H9 (cell line): ENCODE measurements around the gene INPP5A. TPM values are rescaled to one million over a fixed set of nuclear protein-coding genes. Genes with fewer than 3 reads are reported as not detected.

Source experiments
- DNase-seq: peaks from one replicate; pipeline ENCODE4 v3.0.0-alpha.2; 2017
- H2AFZ ChIP-seq: one replicate; pipeline ENCODE4 v1.6.1; 2013; ENCODE audit warnings: mild to moderate bottlenecking, low read length, control low read depth, moderate library complexity
- H2AK5ac ChIP-seq: 2 replicates; pipeline ENCODE4 v1.6.1; 2013; ENCODE audit warnings: low read length, control low read depth, mixed read lengths; ENCODE audit not compliant: insufficient read length
- H2BK120ac ChIP-seq: one replicate; pipeline ENCODE4 v1.6.1; 2013; ENCODE audit warnings: low read depth, mild to moderate bottlenecking, low read length, control low read depth, inconsistent platforms; ENCODE audit not compliant: poor library complexity, severe bottlenecking
- H2BK12ac ChIP-seq: 2 replicates; pipeline ENCODE4 v1.6.1; 2013; ENCODE audit warnings: low read length, control low read depth, mixed read lengths, low read depth; ENCODE audit not compliant: insufficient read length
- H2BK15ac ChIP-seq: 2 replicates; pipeline ENCODE4 v1.6.1; 2013; ENCODE audit warnings: low read depth, low read length, control low read depth
- H2BK20ac ChIP-seq: one replicate; pipeline ENCODE4 v1.6.1; 2013; ENCODE audit warnings: low read depth, mild to moderate bottlenecking, low read length, control low read depth, inconsistent platforms; ENCODE audit not compliant: poor library complexity, severe bottlenecking
- H2BK5ac ChIP-seq: 2 replicates; pipeline ENCODE4 v1.6.1; 2013; ENCODE audit warnings: low read length, control low read depth, mixed read lengths; ENCODE audit not compliant: insufficient read length
- H3K14ac ChIP-seq: 2 replicates; pipeline ENCODE4 v1.6.1; 2013; ENCODE audit warnings: low read length, control low read depth; ENCODE audit not compliant: insufficient read depth
- H3K18ac ChIP-seq: 2 replicates; pipeline ENCODE4 v1.6.1; 2013; ENCODE audit warnings: low read depth, mild to moderate bottlenecking, mixed read lengths, low read length, control low read depth; ENCODE audit not compliant: insufficient read length
- H3K23ac ChIP-seq: 2 replicates; pipeline ENCODE4 v1.6.1; 2013; ENCODE audit warnings: low read length, control low read depth, mixed read lengths, low read depth; ENCODE audit not compliant: insufficient read length
- H3K23me2 ChIP-seq: 2 replicates; pipeline ENCODE4 v1.6.1; 2013; ENCODE audit warnings: low read depth, mild to moderate bottlenecking, mixed read lengths, low read length, control low read depth; ENCODE audit not compliant: insufficient read length, poor library complexity, severe bottlenecking
- H3K27ac ChIP-seq: 2 replicates; pipeline ENCODE4 v1.5.1; 2013; ENCODE audit warnings: low read length, control low read depth, mixed read lengths, low read depth; ENCODE audit not compliant: insufficient read length
- H3K27me3 ChIP-seq: 2 replicates; pipeline ENCODE4 v1.6.1; 2013; ENCODE audit warnings: low read length, control low read depth, inconsistent platforms; ENCODE audit not compliant: insufficient read depth
- H3K4ac ChIP-seq: 2 replicates; pipeline ENCODE4 v1.6.1; 2013; ENCODE audit warnings: low read depth, mild to moderate bottlenecking, control low read depth, inconsistent platforms, low read length, moderate library complexity
- H3K4me1 ChIP-seq: 2 replicates; pipeline ENCODE4 v1.6.1; 2013; ENCODE audit warnings: low read length, control low read depth, inconsistent platforms; ENCODE audit not compliant: insufficient read depth
- H3K4me2 ChIP-seq: 2 replicates; pipeline ENCODE4 v1.6.1; 2013; ENCODE audit warnings: low read length, control low read depth, mixed read lengths; ENCODE audit not compliant: insufficient read length, insufficient read depth
- H3K56ac ChIP-seq: 2 replicates; pipeline ENCODE4 v1.6.1; 2013; ENCODE audit warnings: low read depth, mild to moderate bottlenecking, mixed read lengths, low read length, control low read depth; ENCODE audit not compliant: insufficient read length
- H3K79me1 ChIP-seq: 2 replicates; pipeline ENCODE4 v1.6.1; 2013; ENCODE audit warnings: low read depth, mild to moderate bottlenecking, moderate library complexity, low read length, control low read depth, inconsistent platforms; ENCODE audit not compliant: insufficient read depth, poor library complexity, severe bottlenecking
- H3K79me2 ChIP-seq: 2 replicates; pipeline ENCODE4 v1.6.1; 2013; ENCODE audit warnings: low read length, control low read depth, inconsistent platforms; ENCODE audit not compliant: insufficient read depth
- H3K9ac ChIP-seq: 2 replicates; pipeline ENCODE4 v1.6.1; 2013; ENCODE audit warnings: low read length, control low read depth, mixed read lengths; ENCODE audit not compliant: insufficient read length; ENCODE audit errors: extremely low read depth
- H3K9me3 ChIP-seq: one replicate; pipeline ENCODE4 v1.6.1; 2013; ENCODE audit warnings: low read depth, low read length, inconsistent platforms; ENCODE audit not compliant: control insufficient read depth
- H3T11ph ChIP-seq: one replicate; pipeline ENCODE4 v1.6.1; 2013; ENCODE audit warnings: mild to moderate bottlenecking, low read length, control low read depth, inconsistent platforms
- H4K20me1 ChIP-seq: one replicate; pipeline ENCODE4 v1.6.1; 2013; ENCODE audit not compliant: control insufficient read depth, insufficient read length, insufficient read depth
- H4K5ac ChIP-seq: 2 replicates; pipeline ENCODE4 v1.6.1; 2013; ENCODE audit warnings: low read depth, mild to moderate bottlenecking, mixed read lengths, low read length, control low read depth; ENCODE audit not compliant: insufficient read length
- H4K8ac ChIP-seq: replicated peaks from 2 replicates; pipeline ENCODE4 v1.6.1; 2013; ENCODE audit warnings: low read length, control low read depth, mixed read lengths, low read depth; ENCODE audit not compliant: insufficient read length
- H4K91ac ChIP-seq: 2 replicates; pipeline ENCODE4 v1.6.1; 2013; ENCODE audit warnings: low read depth, mild to moderate bottlenecking, moderate library complexity, mixed read lengths, low read length, control low read depth; ENCODE audit not compliant: insufficient read length
- H3K27ac Mint-ChIP-seq, 3 experiments: 2 replicates in 2 of 3; 3 replicates in 1 of 3; pipeline ENCODE4 v1.8.0; 2020 to 2021; ENCODE audit warnings: mixed read lengths in 3 of 3, mild to moderate bottlenecking in 1 of 3, moderate library complexity in 1 of 3
- H3K27me3 Mint-ChIP-seq: 2 replicates; pipeline ENCODE4 v1.8.0; 2021; ENCODE audit warnings: low read depth, mild to moderate bottlenecking, moderate library complexity, mixed read lengths
- H3K36me3 Mint-ChIP-seq, 3 experiments: 2 replicates in 2 of 3; 3 replicates in 1 of 3; pipeline ENCODE4 v1.8.0; 2020 to 2021; ENCODE audit warnings: low read depth in 3 of 3, mixed read lengths in 3 of 3; ENCODE audit not compliant: insufficient read depth in 1 of 3
- H3K4me1 Mint-ChIP-seq, 2 experiments: 2 replicates each; pipeline ENCODE4 v1.8.0; 2020; ENCODE audit warnings: mixed read lengths in 2 of 2
- H3K4me3 Mint-ChIP-seq, 2 experiments: 2 replicates in 1 of 2; 3 replicates in 1 of 2; pipeline ENCODE4 v1.8.0; 2020 to 2021; ENCODE audit warnings: mild to moderate bottlenecking in 2 of 2, mixed read lengths in 2 of 2, moderate library complexity in 1 of 2
- H3K9me3 Mint-ChIP-seq, 2 experiments: 2 replicates in 1 of 2; 3 replicates in 1 of 2; pipeline ENCODE4 v1.8.0; 2020; ENCODE audit warnings: mild to moderate bottlenecking in 2 of 2, mixed read lengths in 2 of 2, moderate library complexity in 1 of 2
- CTCF ChIP-seq: fragments of 200-600 bp; sonication (generic); conservative IDR thresholded peaks from 3 replicates; pipeline ENCODE4 v1.8.0; 2021; ENCODE audit warnings: antibody characterized with exemption, mild to moderate bottlenecking
- WGBS: extraction: QIAGEN DNeasy Blood & Tissue Kit; methylation state at CpG from one replicate; pipeline ENCODE4 v1.1.7; 2013; ENCODE audit warnings: missing lambda C conversion rate, low lambda C conversion rate, mixed read lengths; ENCODE audit not compliant: insufficient read length; ENCODE audit errors: extremely low coverage; 5-methylcytosine and 5-hydroxymethylcytosine counted together
- total RNA-seq: library from RNA; stranded (reverse); gene quantifications from 2 replicates; pipeline ENCODE4 v1.2.1, GENCODE V29; 2021

The INPP5A gene
- total RNA-seq, 1 experiment from 2014 or later, result 17.7 TPM

DNA sequence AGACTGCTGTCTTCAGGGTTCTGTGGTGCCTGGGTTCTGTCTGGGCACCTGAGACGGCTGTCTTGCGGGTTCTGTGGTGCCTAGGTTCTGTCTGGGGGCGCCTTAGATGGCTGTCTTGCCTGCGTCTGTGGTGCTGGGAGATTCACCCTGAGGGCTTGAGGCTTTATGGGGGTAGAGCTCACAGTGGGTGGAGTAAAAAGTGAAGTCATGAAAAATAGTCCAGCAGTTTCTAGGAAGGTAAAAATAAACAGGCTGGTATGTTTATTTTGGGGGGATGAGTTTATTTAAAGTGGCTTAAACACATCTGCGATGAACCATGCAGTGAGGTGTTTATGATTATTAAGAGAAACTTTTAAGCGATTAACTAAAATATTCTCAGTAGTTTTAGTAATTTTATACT, 184.1 kb downstream of the INPP5A start:
- Mint-ChIP-seq H3K27me3 (no peaks in the 10 kb centered on the region), H3K4me3 (no peak overlapping the region), H3K4me1 (peaks cover 7 to 9% of the 10 kb centered on the region in 2 experiments; a peak in 3 of 4 replicates), H3K27ac (peak overlapping the region in 2 of 3 experiments; percentile 5 to 50; a peak in 2 of 7 replicates), H3K9me3 (no peaks in the 10 kb centered on the region), H3K36me3 (no peaks in the 10 kb centered on the region; a peak in 2 of 7 replicates)
- Histone ChIP-seq H3K4me1 (no peaks in the 10 kb centered on the region), H3K79me2 (no peaks in the 10 kb centered on the region), H3K56ac (no peak overlapping the region), H2BK15ac (no peak overlapping the region), H2AK5ac (no peak overlapping the region), H2BK5ac (no peak overlapping the region), H3K9ac (no peak overlapping the region), H3K14ac (no peak overlapping the region), H3K27ac (no peak overlapping the region), H3K4ac (no peak overlapping the region), H2BK12ac (no peak overlapping the region), H4K5ac (no peak overlapping the region), H3K27me3 (no peaks in the 10 kb centered on the region), H3K23ac (no peak overlapping the region), H2BK120ac (no peak overlapping the region), H4K91ac (no peak overlapping the region), H2AFZ (no peak overlapping the region), H4K20me1 (no peaks in the 10 kb centered on the region), H2BK20ac (no peak overlapping the region), H3K4me2 (no peak overlapping the region), H3T11ph (no peak overlapping the region), H4K8ac (no peak overlapping the region), H3K9me3 (no peaks in the 10 kb centered on the region), H3K18ac (no peak overlapping the region), H3K79me1 (no peaks in the 10 kb centered on the region), H3K23me2 (no peaks in the 10 kb centered on the region)
- 100% methylated on average over 1 of the region's 6 CpGs for WGBS
- no peak for DNase-seq
- no peak for TF ChIP-seq CTCF
